Activated T-cell treated with anti-CD3 and anti-CD28 coated beads, Interleukin-2, amount 50 U/mL, for 24 hours (primary cell): ENCODE data around the gene ZNF836.
A peak's percentile ranks its signal among the peaks of the same experiment; 100 is the strongest.

Experiments
- DNase-seq: peaks from one replicate; pipeline ENCODE4 v3.0.0-alpha.2; 2020
- H3K27ac Mint-ChIP-seq: 2 replicates; pipeline ENCODE4 v1.8.0; 2020; ENCODE audit warnings: mild to moderate bottlenecking, mixed read lengths
- H3K27me3 Mint-ChIP-seq: 2 replicates; pipeline ENCODE4 v1.8.0; 2020; ENCODE audit warnings: mixed read lengths
- H3K36me3 Mint-ChIP-seq: 2 replicates; pipeline ENCODE4 v1.8.0; 2020; ENCODE audit warnings: low read depth, mixed read lengths
- H3K4me1 Mint-ChIP-seq: 2 replicates; pipeline ENCODE4 v1.8.0; 2020; ENCODE audit warnings: low read depth, mixed read lengths
- H3K4me3 Mint-ChIP-seq: 2 replicates; pipeline ENCODE4 v1.8.0; 2020; ENCODE audit warnings: mild to moderate bottlenecking, moderate library complexity, mixed read lengths
- H3K9me3 Mint-ChIP-seq: 2 replicates; pipeline ENCODE4 v1.8.0; 2020; ENCODE audit warnings: mixed read lengths

ZNF836 gene

DNA sequence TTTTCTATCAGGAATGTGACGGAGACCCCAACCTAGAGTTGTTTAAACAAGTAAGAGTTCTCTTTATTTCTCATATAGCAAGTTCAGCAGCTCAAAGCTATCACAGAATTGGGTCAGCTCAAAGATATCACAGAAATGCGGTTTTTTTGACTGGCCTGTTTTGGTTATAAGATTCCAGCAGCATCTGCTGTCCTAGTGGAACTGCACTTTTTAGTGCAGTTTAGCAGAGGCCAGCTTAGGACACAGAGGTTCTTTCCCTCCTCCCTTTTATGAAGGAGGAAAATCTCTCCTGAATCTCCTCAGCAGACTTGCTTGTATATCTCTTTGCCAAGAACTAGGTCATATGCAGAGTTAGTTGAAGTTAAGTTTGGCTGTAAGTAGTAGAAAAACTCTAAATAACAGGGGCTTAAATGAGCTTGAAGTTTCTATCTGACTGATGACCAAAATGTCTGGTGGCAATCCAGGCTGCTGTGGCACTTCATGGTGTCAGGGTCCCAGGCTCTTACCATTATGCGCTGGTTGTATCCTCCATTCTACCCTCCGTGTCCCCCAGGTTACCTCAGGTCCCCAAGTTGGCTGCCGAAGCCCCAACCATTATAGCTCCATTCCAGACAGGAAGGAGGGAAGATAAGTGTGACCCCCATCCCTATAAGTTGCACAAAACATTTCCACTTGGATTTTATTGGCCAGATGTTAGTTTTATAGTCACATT, 25.0 kb upstream of the ZNF836 start:
- Mint-ChIP-seq H3K36me3 (peaks cover 96% of the 10 kb centered on the region), H3K27ac (peak overlapping the region; percentile 67), H3K4me1 (peaks cover 77% of the 10 kb centered on the region), H3K27me3 (no peaks in the 10 kb centered on the region), H3K4me3 (no peak overlapping the region), H3K9me3 (no peaks in the 10 kb centered on the region)
- no peak for DNase-seq

DNA sequence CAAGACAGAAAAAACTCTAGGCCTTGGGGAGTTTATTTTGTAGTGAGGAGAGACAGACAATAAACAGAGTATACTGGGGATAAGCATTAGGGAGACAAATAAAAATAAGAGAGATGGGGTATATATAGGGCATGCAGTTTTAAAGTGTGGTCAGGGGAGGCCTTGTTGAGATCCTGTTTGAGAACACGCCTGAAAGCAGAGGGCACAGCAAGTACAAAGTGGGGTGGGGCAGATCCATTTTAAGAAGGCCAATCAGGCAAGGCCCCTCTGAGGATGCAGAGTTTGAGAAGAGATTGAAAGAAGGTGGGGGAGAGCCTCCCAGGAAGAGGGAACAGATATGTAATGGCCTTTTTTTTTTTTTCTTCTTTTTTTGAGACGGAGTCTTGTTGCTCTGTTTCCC, 20.5 kb upstream of the ZNF836 start:
- Mint-ChIP-seq H3K36me3 (peaks cover 71% of the 10 kb centered on the region), H3K27me3 (no peaks in the 10 kb centered on the region), H3K27ac (peak overlapping the region; percentile 100), H3K4me3 (peak overlapping the region; percentile 97), H3K9me3 (no peaks in the 10 kb centered on the region), H3K4me1 (peaks cover 58% of the 10 kb centered on the region)
- no peak for DNase-seq

DNA sequence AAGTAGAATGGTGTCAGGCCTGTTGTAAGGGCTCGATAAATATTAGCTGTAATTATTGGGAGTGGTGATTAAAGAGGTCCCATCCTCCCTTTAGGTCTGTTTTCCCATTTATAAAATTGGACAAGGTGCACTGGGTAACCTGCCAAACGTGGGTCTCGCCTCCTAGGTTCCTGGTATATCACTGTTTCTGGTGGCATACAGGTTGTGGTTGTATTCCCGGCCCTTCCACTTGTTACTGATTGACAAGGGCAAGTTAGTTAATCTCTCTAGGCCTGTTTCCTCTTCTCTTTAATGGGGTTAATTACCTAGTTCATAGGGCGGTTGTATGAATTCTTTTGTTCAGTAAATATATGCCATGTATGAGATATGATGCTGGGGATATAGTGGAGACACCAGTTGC, 20.0 kb upstream of the ZNF836 start:
- Mint-ChIP-seq H3K27me3 (no peaks in the 10 kb centered on the region), H3K4me3 (peak overlapping the region; percentile 97), H3K36me3 (peaks cover 65% of the 10 kb centered on the region), H3K27ac (peak overlapping the region; percentile 100), H3K9me3 (no peaks in the 10 kb centered on the region), H3K4me1 (peaks cover 53% of the 10 kb centered on the region)
- DNase-seq, result no peak

DNA sequence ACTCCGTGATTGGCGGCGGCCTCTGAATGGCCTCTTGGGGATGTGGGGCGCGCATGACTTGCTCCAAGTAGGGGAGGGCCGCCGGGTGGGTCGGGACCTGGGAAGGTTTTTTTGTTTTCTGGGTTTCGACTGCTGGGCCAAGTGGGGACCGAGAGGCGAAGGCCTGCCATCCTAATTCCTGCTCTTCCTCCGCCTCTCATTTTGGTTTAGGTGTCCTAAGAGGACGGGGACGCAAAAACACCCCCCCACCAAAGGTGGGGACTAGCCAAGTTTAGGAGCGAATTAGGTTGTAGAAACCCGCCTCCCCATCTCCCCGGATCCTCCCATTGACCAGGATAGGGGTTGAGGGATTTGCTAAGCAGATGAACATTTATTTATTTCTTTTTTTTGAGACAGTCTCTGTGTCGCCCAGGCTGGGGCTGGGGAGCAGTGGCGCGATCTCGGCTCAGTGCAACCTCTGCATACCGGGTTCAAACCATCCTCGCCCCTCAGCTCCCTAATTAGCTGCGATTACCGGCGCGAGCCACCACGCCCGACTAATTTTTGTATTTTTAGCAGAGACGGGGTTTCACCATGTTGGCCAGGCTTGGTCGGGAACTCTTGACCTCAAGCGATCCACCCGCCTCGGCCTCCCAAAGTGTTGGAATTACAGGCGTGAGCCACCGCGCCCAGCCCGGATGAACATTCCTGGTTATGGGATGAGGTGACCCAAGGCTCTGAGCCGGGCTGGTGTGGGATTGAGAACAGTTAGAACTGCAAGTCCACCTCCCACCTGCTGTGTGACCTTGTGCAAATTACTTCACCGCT, 19.3 kb upstream of the ZNF836 start:
- no peaks in the 10 kb centered on the region for H3K9me3 Mint-ChIP-seq
- H3K4me1 Mint-ChIP-seq, result peaks cover 47% of the 10 kb centered on the region
- DNase-seq, result no peak

DNA sequence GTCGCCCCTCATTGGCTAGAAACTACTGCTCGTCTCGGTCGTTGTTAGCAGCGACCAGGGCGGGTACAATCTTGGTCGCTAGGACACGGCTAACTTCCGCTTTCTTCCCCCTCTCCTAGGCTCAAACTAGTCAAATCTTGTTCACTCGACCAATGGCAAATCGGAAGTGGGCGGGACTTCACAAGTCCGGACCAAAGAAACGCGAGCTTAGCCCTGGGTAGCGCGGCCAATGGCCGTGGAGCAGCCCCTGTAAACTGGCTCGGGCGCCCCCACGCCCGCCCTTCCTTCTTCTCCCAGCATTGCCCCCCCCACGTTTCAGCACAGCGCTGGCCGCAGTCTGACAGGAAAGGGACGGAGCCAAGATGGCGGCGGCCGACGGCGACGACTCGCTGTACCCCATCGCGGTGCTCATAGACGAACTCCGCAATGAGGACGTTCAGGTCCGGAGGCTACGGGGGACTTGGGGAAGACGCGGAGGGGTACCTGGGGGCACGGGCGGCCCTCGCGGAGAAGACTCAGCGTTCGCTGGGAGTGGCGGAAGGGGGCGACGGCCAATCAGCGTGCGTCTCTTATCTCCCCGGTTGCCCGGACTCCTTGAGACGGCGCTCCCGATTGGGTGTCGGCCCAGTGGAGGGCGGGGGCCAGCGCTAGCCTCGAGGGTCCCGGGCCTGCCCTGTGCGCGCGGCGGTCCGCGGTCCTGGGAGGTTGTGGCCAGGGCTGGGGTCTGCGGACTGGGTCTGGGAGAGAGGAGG, 18.5 kb upstream of the ZNF836 start, which contains the start of gene PPP2R1A:
Gene PPP2R1A (plus strand): TSS at position 318 of the 752 bp plus-strand sequence. CDS start 45 bp downstream, at position 363.
- Mint-ChIP-seq H3K36me3 (peaks cover 50% of the 10 kb centered on the region), H3K27ac (peak within 1 kb of the TSS; percentile 100), H3K4me1 (peaks cover 43% of the 10 kb centered on the region), H3K9me3 (no peaks in the 10 kb centered on the region), H3K4me3 (peak within 1 kb of the TSS; percentile 97), H3K27me3 (no peaks in the 10 kb centered on the region)
- DNase-seq, result peak; percentile 99

More for the DNA sequence above, 19.3 kb upstream of the ZNF836 start:
- peaks cover 58% of the 10 kb centered on the region for H3K36me3 Mint-ChIP-seq
- H3K27ac Mint-ChIP-seq, result peak overlapping the region; percentile 100
- H3K27me3 Mint-ChIP-seq, result no peaks in the 10 kb centered on the region
- H3K4me3 Mint-ChIP-seq, result peak overlapping the region; percentile 97

DNA sequence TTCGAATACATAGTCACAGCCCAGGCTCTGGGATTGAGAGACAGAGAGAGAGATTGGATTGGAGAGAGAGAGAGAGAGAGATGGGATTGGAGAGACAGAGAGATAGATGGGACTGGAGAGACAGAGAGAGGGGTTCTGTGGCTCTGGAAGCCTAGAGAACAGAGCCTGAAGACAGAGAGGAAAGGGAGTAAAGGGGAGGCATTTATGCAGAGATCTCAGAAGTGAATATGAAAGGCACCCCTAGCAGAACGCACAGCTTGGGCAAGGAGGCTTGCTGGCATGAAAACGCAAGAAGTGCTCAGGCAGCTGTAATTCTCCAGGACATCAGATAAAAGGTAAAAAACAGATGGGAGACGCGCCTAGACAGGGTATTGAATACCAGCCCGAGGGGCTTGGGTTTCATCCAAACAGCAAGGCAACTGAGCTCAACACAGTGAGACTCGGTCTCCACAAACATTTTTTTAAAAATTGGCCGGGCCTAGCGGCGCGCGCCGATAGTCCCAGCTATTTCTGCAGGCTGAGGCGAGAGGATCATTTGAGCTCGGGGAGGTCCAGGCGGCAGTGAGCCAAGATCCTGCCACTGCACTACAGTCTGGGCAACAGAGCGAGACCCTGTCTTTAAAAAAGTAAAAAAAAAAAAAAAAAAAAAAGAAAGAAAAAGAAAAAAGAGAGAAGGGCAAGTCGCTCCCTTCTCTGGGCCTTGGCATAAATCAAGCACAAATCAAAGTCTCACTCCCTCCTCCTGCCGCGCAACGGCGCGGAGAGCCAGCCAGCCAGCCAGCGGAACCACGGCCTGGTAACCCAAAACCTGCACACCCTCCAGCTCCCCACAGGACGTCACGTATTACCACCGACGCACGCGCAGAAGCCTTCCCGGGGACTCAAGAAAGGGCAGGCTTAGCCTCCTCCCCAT, 17.7 kb upstream of the ZNF836 start:
- Mint-ChIP-seq H3K27me3 (no peaks in the 10 kb centered on the region), H3K36me3 (peaks cover 42% of the 10 kb centered on the region), H3K9me3 (no peaks in the 10 kb centered on the region), H3K27ac (peak overlapping the region; percentile 100), H3K4me3 (peak overlapping the region; percentile 97), H3K4me1 (peaks cover 35% of the 10 kb centered on the region)
- DNase-seq, result peak; percentile 95

DNA sequence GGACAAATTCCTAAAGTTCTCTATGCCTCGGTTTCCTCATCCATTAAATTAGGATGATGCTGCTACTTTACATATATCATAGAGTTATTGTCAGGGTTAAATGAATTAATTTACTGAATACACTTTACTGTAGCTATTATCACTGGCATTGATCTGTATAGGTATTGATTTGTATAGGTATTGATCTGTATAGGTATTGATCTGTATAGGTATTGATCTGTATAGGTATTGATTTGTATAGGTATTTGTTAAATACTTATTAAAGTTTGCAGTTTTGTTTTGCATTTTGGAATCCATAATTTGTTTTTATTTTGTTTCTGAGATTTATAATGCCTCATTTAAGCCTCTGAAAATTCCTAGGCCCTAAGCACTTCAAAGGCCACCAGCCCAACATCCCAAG, 16.0 kb upstream of the ZNF836 start:
- DNase-seq, result no peak
- no peak overlapping the region for H3K4me3 Mint-ChIP-seq
- H3K9me3 Mint-ChIP-seq, result no peaks in the 10 kb centered on the region
- H3K27me3 Mint-ChIP-seq, result no peaks in the 10 kb centered on the region
- peaks cover 22% of the 10 kb centered on the region for H3K4me1 Mint-ChIP-seq
- H3K36me3 Mint-ChIP-seq, result peaks cover 25% of the 10 kb centered on the region
- no peak overlapping the region for H3K27ac Mint-ChIP-seq

DNA sequence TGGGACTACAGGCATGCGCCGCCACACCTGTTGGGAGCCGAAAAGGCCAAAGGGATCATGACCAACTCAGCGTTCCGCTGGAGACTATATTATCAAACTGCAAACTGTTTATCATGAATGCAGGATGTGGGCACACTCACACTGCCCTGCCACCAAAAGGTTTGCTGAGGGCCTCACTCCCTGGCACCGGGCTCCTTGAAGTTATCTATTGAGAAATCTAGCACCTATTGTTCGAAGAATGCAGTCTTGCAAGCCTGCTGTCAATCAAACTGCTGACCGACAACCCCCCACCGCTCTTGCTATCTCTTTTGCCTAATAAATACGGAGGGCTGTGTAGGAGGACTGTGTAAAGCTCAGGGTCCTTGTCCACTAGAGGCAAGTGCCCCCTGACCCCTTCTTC, 5.2 kb upstream of the ZNF836 start:
- no peaks in the 10 kb centered on the region for H3K27me3 Mint-ChIP-seq
- no peak overlapping the region for H3K4me3 Mint-ChIP-seq
- no peak overlapping the region for H3K27ac Mint-ChIP-seq

DNA sequence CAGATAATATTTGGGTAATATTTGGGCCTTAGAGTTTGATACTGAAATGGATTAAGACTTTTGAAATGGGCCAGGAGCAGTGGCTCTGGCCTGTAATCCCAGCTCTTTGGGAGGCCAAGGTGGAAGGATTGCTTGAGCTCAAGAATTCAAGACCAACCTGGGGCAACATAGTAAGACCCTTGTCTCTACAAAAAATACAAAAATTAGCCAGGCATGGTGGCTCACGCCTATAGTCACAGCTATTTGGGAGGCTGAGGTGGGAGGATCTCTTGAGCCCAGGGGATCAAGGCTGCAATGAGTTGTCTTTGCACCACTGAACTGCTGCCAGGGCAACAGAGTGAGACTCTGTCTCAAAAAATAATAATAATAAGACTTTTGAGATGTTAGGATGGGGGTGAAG, 926 bp upstream of the ZNF836 start:
- Mint-ChIP-seq H3K4me3 (peak overlapping the region; percentile 92), H3K4me1 (peaks cover 28% of the 10 kb centered on the region), H3K9me3 (peaks cover 11% of the 10 kb centered on the region), H3K36me3 (peaks cover 48% of the 10 kb centered on the region), H3K27ac (no peak overlapping the region), H3K27me3 (no peaks in the 10 kb centered on the region)
- no peak for DNase-seq

More for the DNA sequence above, 5.2 kb upstream of the ZNF836 start:
- Mint-ChIP-seq H3K4me1 (peaks cover 7% of the 10 kb centered on the region), H3K9me3 (peaks cover 6% of the 10 kb centered on the region), H3K36me3 (peaks cover 7% of the 10 kb centered on the region)
- DNase-seq, result no peak

DNA sequence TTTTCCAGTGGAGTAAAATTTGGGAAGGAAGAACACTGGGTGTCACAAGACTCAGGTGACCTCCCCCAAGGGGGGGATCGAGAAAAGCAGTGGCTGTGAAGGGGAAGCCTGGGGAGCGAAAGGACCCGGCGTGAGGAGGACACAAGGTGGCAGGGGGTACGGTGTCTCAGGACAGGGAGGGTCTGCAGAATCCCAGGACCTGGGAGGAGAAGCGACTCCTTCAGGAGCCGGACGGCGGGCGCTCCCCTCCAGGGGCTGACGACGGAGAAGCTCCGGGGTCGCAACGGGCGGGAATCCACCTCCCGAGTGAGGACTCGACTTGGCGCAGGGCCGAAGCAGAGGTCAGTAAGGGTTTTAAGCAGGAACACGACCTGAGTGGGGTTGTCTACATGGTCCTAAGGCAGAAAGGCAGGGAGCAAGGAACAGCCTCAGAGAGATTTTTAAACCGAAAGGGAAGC, 529 bp downstream of the ZNF836 start:
- Mint-ChIP-seq H3K9me3 (peaks cover 11% of the 10 kb centered on the region), H3K27ac (peak overlapping the region; percentile 91), H3K36me3 (peaks cover 60% of the 10 kb centered on the region), H3K4me1 (peaks cover 28% of the 10 kb centered on the region), H3K27me3 (no peaks in the 10 kb centered on the region), H3K4me3 (peak overlapping the region; percentile 92)
- no peak for DNase-seq

DNA sequence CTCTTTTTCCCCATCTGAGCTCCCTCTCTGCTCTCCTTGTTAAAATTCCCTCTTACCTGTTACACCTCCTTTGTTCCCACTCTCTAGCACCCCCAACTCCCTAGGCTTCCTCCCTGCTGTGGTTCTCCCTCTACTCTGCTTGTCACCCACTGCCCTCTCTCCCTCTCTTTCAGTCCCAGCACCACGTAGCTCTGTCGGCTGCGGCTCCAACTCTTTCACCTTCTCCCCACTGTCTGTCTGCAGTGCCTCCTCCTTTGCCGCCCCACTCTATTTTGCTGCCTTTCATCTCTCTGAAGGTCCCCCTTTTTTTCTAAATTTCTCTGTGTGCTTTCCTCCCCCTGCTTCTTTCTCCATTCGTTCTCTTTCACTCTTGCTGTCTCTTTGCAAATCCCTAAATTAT, 1.1 kb downstream of the ZNF836 start:
- peaks cover 14% of the 10 kb centered on the region for H3K9me3 Mint-ChIP-seq
- H3K4me1 Mint-ChIP-seq, result peaks cover 28% of the 10 kb centered on the region
- H3K27me3 Mint-ChIP-seq, result no peaks in the 10 kb centered on the region
- peak overlapping the region; percentile 92 for H3K4me3 Mint-ChIP-seq
- peak overlapping the region; percentile 91 for H3K27ac Mint-ChIP-seq
- peaks cover 66% of the 10 kb centered on the region for H3K36me3 Mint-ChIP-seq
- no peak for DNase-seq

DNA sequence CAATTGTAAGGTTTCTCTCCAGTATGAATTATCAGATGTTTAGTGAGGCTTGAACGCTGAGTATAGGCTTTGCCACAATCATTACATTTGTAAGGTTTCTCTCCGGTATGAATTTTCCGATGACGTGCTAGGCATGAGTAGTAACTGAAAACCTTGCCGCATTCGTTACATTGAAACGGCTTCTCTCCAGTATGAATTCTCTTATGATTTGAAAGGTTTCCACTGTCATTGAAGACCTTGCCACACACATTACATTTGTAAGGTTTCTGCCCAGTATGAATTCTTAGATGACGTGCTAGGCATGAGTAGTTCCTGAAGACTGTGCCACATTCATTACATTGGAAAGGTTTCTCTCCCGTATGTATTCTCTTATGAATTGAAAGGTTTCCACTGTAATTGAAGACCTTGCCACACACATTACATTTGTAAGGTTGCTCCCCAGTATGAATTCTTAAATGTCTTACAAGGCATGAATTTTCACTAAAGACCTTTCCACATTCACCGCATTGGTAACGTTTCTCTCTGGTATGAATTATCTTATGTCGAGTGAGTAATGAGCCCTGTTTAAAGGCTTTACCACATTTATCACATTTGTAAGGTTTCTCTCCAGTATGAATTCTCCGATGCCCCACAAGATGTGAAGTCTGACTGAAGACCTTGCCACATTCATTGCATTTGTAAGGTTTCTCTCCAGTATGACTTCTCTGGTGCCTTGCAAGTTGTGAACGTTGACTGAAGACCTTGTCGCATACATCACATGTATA, 15.6 kb downstream of the ZNF836 start:
- peaks cover 69% of the 10 kb centered on the region for H3K9me3 Mint-ChIP-seq
- peaks cover 95% of the 10 kb centered on the region for H3K36me3 Mint-ChIP-seq
- H3K27me3 Mint-ChIP-seq, result no peaks in the 10 kb centered on the region
- H3K4me3 Mint-ChIP-seq, result no peak overlapping the region
- no peak overlapping the region for H3K27ac Mint-ChIP-seq
- no peaks in the 10 kb centered on the region for H3K4me1 Mint-ChIP-seq
- DNase-seq, result no peak

DNA sequence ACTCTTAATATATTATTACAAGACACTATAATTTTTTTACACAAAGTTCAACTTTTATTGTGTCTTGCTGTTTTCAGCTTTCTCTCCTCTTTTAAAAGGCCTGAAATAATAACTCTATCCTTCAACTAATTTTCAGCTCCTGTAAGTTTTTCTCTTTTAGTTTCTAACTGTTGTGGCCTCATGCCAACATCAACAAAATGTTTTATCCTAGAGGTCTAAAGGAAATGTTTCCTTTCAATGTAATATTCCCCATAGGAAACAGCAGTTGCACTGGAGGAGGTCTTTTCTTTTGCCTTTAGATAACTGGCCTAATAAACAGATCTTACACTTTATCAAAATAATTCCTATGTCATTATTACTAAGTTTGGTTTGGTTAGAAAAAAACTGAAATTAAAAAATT, 23.2 kb downstream of the ZNF836 start:
- peaks cover 59% of the 10 kb centered on the region for H3K36me3 Mint-ChIP-seq
- DNase-seq, result no peak
- H3K4me3 Mint-ChIP-seq, result no peak overlapping the region
- H3K9me3 Mint-ChIP-seq, result peaks cover 49% of the 10 kb centered on the region
- no peaks in the 10 kb centered on the region for H3K4me1 Mint-ChIP-seq
- no peaks in the 10 kb centered on the region for H3K27me3 Mint-ChIP-seq
- H3K27ac Mint-ChIP-seq, result no peak overlapping the region
